Glutamatergic neuron (in vitro differentiated cells): Measurements from ENCODE around the gene TMOD2. TPM values are rescaled to one million over a fixed set of nuclear protein-coding genes. Genes with fewer than 3 reads are reported as not detected.

Source experiments
- DNase-seq: peaks from one replicate; pipeline ENCODE4 v3.0.0; 2022
- H3K27ac Mint-ChIP-seq: one replicate; pipeline ENCODE4 v1.8.0; 2020; ENCODE audit warnings: mild to moderate bottlenecking, mixed read lengths, inconsistent platforms; ENCODE audit not compliant: unreplicated experiment
- H3K27me3 Mint-ChIP-seq: one replicate; pipeline ENCODE4 v1.8.0; 2020; ENCODE audit warnings: mild to moderate bottlenecking, moderate library complexity, mixed read lengths, inconsistent platforms; ENCODE audit not compliant: unreplicated experiment
- H3K36me3 Mint-ChIP-seq: one replicate; pipeline ENCODE4 v1.8.0; 2020; ENCODE audit warnings: mild to moderate bottlenecking, mixed read lengths, inconsistent platforms; ENCODE audit not compliant: unreplicated experiment
- H3K4me1 Mint-ChIP-seq: one replicate; pipeline ENCODE4 v1.8.0; 2020; ENCODE audit warnings: mild to moderate bottlenecking, low read depth, mixed read lengths, inconsistent platforms; ENCODE audit not compliant: unreplicated experiment
- H3K4me3 Mint-ChIP-seq: one replicate; pipeline ENCODE4 v1.8.0; 2020; ENCODE audit warnings: mild to moderate bottlenecking, mixed read lengths, inconsistent platforms; ENCODE audit not compliant: unreplicated experiment
- H3K9me3 Mint-ChIP-seq: one replicate; pipeline ENCODE4 v1.8.0; 2020; ENCODE audit warnings: mild to moderate bottlenecking, moderate library complexity, mixed read lengths, inconsistent platforms; ENCODE audit not compliant: unreplicated experiment
- total RNA-seq: library from RNA; stranded (reverse); fragmentation: NEBNext Ultra II Directional; extraction: Animal tissue kit (Norgen Biotek cat#: 25700); gene quantifications from one replicate; pipeline ENCODE4 v1.2.1, GENCODE V29; 2021; ENCODE audit not compliant: unreplicated experiment
- TF ChIP-seq, protein P1 (sequence below): fragments of 200-600 bp; sonication (generic); IDR thresholded peaks from one replicate; pipeline ENCODE4 v1.5.0; 2021; ENCODE audit not compliant: partially characterized antibody, unreplicated experiment

TMOD2 gene
- total RNA-seq, 1 donor from 2014 or later = 75.0 TPM

DNA sequence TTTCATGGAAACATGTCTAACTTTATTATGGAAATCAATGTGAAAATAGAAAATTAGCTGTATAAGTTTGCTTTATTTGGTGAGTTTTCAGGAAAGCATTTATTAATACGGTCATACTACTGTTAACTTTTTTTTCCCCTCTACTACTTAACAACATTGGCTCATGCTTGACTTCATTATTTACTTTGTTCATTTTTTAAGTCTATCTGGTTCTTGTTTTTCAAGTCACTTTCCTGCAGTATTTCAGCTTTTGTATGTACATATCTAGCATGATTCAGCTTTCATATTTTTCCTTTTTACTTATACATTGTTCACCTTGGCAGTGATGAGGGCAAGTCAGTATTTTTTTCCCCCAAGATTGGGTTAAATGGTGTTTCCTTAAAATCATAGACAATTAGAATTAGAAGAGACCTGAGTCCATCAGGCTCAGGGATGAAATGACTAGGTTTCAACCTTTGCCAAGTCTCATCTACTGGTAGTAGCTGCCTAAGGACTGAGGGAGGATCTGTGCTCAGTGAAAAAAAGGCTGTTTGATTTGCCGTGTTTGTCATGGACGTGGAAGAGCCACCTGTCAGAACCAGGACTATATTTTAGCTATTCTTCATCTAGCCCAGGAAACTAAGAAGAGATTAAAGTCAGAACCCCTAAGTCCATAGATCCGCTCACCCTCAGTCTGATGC, 93.5 kb downstream of the TMOD2 start:
- Mint-ChIP-seq H3K27me3 (no peaks in the 10 kb centered on the region), H3K4me1 (peaks cover 5% of the 10 kb centered on the region), H3K36me3 (no peaks in the 10 kb centered on the region), H3K27ac (no peak overlapping the region), H3K4me3 (no peak overlapping the region), H3K9me3 (no peaks in the 10 kb centered on the region)
- no peak for DNase-seq
- TF ChIP-seq, protein P1, sequence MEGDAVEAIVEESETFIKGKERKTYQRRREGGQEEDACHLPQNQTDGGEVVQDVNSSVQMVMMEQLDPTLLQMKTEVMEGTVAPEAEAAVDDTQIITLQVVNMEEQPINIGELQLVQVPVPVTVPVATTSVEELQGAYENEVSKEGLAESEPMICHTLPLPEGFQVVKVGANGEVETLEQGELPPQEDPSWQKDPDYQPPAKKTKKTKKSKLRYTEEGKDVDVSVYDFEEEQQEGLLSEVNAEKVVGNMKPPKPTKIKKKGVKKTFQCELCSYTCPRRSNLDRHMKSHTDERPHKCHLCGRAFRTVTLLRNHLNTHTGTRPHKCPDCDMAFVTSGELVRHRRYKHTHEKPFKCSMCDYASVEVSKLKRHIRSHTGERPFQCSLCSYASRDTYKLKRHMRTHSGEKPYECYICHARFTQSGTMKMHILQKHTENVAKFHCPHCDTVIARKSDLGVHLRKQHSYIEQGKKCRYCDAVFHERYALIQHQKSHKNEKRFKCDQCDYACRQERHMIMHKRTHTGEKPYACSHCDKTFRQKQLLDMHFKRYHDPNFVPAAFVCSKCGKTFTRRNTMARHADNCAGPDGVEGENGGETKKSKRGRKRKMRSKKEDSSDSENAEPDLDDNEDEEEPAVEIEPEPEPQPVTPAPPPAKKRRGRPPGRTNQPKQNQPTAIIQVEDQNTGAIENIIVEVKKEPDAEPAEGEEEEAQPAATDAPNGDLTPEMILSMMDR = no peak

DNA sequence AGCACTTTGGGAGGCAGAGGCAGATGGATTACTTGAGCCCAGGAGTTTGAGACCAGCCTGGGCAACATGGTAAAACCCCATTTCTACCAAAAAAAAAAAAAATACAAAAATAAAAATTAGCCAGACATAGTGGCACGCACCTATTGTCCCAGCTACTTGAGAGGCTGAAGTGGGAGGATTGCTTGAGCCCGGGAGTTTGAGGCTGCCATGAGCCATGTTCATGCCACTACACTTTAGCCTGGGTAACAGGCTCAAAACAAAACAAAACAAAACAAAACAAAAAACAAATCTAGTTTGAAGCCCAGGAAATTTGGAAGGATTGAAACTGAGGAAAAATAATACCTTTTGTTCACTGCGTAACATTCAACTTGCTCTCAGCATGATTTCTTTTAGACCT, 94.7 kb downstream of the TMOD2 start:
- H3K4me1 Mint-ChIP-seq = peaks cover 5% of the 10 kb centered on the region
- TF ChIP-seq, protein P1 = no peak
- H3K27me3 Mint-ChIP-seq = no peaks in the 10 kb centered on the region
- H3K9me3 Mint-ChIP-seq = no peaks in the 10 kb centered on the region
- no peak for DNase-seq
- H3K36me3 Mint-ChIP-seq = no peaks in the 10 kb centered on the region
- H3K4me3 Mint-ChIP-seq = no peak overlapping the region
- H3K27ac Mint-ChIP-seq = no peak overlapping the region

DNA sequence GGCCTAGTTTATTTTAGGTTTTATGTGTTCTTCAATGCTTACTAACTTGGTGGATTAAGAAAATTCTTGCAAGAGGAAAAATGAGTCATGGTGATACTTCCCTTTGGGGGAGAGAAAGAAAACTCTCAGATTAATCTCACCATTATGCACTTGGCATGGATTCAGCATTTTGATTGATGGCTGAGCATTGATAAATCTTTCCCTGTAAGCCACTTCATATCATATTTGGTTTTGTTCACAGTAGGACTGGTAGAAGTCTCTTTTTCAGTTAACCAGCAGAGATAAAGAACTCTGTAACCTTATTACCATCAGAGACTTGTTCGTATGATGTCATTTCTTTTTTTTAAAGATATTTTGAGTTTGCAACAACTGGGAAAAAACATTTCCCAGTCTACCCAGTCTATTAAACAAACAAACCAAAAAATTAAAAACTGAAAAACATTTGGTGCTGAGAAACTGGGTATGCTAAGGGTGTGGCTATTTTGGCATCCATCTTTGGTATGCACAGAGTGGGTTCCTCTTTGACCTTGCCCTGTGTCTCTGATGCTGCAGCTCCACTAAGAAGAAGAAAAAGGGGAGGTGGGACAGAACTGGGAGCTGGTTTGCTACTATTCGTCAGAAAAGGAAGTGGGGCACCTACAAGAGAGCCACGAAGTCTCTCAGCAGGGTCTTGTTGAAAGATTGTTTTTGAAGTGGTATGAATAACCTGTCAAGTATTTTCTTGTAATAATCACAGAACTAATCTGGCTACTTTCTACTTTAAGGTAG, 95.2 kb downstream of the TMOD2 start:
- no peaks in the 10 kb centered on the region for H3K9me3 Mint-ChIP-seq
- H3K27me3 Mint-ChIP-seq = no peaks in the 10 kb centered on the region
- no peak overlapping the region for H3K27ac Mint-ChIP-seq
- no peaks in the 10 kb centered on the region for H3K36me3 Mint-ChIP-seq
- no peak for DNase-seq
- no peak overlapping the region for H3K4me3 Mint-ChIP-seq
- TF ChIP-seq, protein P1 = no peak
- peaks cover 5% of the 10 kb centered on the region for H3K4me1 Mint-ChIP-seq

DNA sequence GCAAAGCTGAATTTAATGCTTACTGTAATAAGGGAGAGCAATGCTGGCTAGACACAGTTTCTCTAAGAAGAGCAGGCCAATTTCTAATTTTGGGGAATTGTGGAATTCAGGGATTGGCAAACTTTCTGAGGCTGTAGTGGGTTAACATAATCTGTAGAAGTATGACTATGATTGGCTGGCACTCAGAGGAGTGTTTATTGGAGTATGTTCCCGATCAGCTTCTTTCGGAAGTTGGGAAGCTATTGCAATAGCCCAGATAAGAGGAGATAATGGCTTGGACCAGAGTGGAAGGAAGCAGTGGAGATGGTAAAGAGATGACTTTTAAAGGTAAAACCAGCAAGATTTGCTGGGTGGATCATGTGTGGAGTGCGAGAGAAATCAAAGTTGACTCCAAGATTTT, 97.4 kb downstream of the TMOD2 start:
- H3K36me3 Mint-ChIP-seq = no peaks in the 10 kb centered on the region
- no peaks in the 10 kb centered on the region for H3K27me3 Mint-ChIP-seq
- DNase-seq = no peak
- H3K9me3 Mint-ChIP-seq = no peaks in the 10 kb centered on the region
- TF ChIP-seq, protein P1 = no peak
- H3K4me3 Mint-ChIP-seq = no peak overlapping the region
- no peak overlapping the region for H3K27ac Mint-ChIP-seq
- H3K4me1 Mint-ChIP-seq = peaks cover 6% of the 10 kb centered on the region

DNA sequence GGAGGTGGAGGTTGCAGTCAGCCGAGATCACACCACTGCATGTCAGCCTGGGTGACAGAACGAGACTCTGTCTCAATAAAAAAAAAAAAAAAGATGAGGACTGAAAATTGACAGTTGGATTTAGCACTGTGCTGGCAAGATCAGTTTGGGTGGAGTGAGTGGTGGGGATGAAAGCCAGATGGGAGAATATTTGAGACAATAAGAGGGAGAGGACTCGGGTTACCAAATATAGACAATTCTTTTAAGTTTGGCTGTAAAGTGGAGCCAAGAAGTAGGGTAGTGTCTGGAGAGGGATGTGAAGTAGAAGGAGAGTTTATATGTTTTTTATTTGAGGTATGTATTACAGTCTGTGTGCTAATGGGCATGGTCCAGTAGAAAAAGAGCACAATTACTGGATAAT, 98.5 kb downstream of the TMOD2 start:
- Mint-ChIP-seq H3K4me3 (no peak overlapping the region), H3K27ac (no peak overlapping the region), H3K9me3 (no peaks in the 10 kb centered on the region), H3K27me3 (no peaks in the 10 kb centered on the region), H3K4me1 (peaks cover 5% of the 10 kb centered on the region), H3K36me3 (no peaks in the 10 kb centered on the region)
- TF ChIP-seq, protein P1 = no peak
- no peak for DNase-seq
